ENCODE data around the gene NOB1. TPM values are rescaled to one million over a fixed set of nuclear protein-coding genes. Genes with fewer than 3 reads are reported as not detected.

The NOB1 gene
- total and polyA plus RNA-seq, 9 of the 15 experiments (the other 6 are each of a cell fraction or from before 2014, with no cell fraction given), result 42.4 to 148 (median 116) TPM

- no peak for TF ChIP-seq ID3 (CRISPR knock-in tag; IDR thresholded peaks at IDR 0.05)
- peak; percentile 70; the same call in 1 of the 2 replicates for TF ChIP-seq ID3 (tag; IDR thresholded peaks at IDR 0.05)
- no peak for TF ChIP-seq ZC3H8 (IDR thresholded peaks at IDR 0.05)
- 0 out of 2 replicates have a peak, but pooled peaks have one; percentile 4 for TF ChIP-seq TCF3 (CRISPR knock-in tag; IDR thresholded peaks at IDR 0.05)
- TF ChIP-seq CBX2 (IDR thresholded peaks at IDR 0.05; ENCODE audit: insufficient read depth, low read length, poor library complexity, severe bottlenecking), result no peak
- TF ChIP-seq POU5F1 (IDR thresholded peaks at IDR 0.05; ENCODE audit: borderline replicate concordance, low read depth, low read length, partially characterized antibody), result peak; percentile 75
- TF ChIP-seq ZBTB7A (IDR thresholded peaks at IDR 0.05; ENCODE audit: borderline replicate concordance, control insufficient read depth, low read depth, low read length), result peak; percentile 31; the same call in 1 of the 2 replicates
- peak; percentile 33 for TF ChIP-seq PCBP1 (IDR thresholded peaks at IDR 0.05; ENCODE audit: low read depth, low read length, poor library complexity, severe bottlenecking)
- TF ChIP-seq POLR2H (tag; IDR thresholded peaks at IDR 0.05; ENCODE audit: low read depth), result peak; percentile 65; the same call in 1 of the 2 replicates
- no peak for TF ChIP-seq ZSCAN29 (IDR thresholded peaks at IDR 0.05)
- peak; percentile 97 for TF ChIP-seq SMC3 (conservative IDR thresholded peaks at IDR 0.05; ENCODE audit: insufficient read depth, low read depth, low read length)
- TF ChIP-seq MCM5 (IDR thresholded peaks at IDR 0.05; ENCODE audit: low read depth), result no peak
- TF ChIP-seq ZNF121 (CRISPR knock-in tag; conservative IDR thresholded peaks at IDR 0.05), result no peak
- TF ChIP-seq ARID3B (CRISPR knock-in tag; IDR thresholded peaks at IDR 0.05; ENCODE audit: borderline replicate concordance), result no peak
- peak in 1 of 2 experiments; percentile 97; a peak in 2 of 4 replicates for TF ChIP-seq HDAC1 (IDR thresholded peaks at IDR 0.05)
- TF ChIP-seq ATF3 (IDR thresholded peaks at IDR 0.05), result no peak
- 0 out of 2 replicates have a peak, but pooled peaks have one; percentile 20 for TF ChIP-seq ATF3 (CRISPR knock-in tag; conservative IDR thresholded peaks at IDR 0.05)
- peak; percentile 56 for TF ChIP-seq ZBTB33 (CRISPR knock-in tag; IDR thresholded peaks at IDR 0.05)
- TF ChIP-seq ZNF398 (CRISPR knock-in tag; IDR thresholded peaks at IDR 0.05), result no peak
- peak in 1 of 2 experiments; percentile 49; a peak in 1 of 4 replicates for TF ChIP-seq TBL1XR1 (IDR thresholded peaks at IDR 0.05; ENCODE audit: low read length in 2 of 2)
Measured at GRCh38 chr16:69754469-69755310, at the start of gene NOB1 (continued).

Data from K562 (cell line).